Neural cell (in vitro differentiated cells): ENCODE results near the gene CHRD. TPM values are rescaled to one million over a fixed set of nuclear protein-coding genes. Genes with fewer than 3 reads are reported as not detected.

ENCODE experiments used
- H2AFZ ChIP-seq: fragments of 200-600, 300-800 bp; sonication (generic), shearing (Covaris generic); 2 replicates; pipeline ENCODE4 v1.6.0; 2014; ENCODE audit warnings: low read depth, mild to moderate bottlenecking, antibody characterized with exemption, low read length, moderate library complexity
- H3F3A ChIP-seq: fragments of 200-600 bp; shearing (Covaris generic); 2 replicates; pipeline ENCODE4 v1.6.1; 2016; ENCODE audit warnings: mild to moderate bottlenecking, moderate library complexity, mixed read lengths, antibody characterized with exemption, low read length; ENCODE audit not compliant: insufficient read depth, poor library complexity, severe bottlenecking
- H3K27ac ChIP-seq: fragments of 200-600, 300-800 bp; sonication (generic), shearing (Covaris generic); 2 replicates; pipeline ENCODE4 v1.5.1; 2014; ENCODE audit warnings: mild to moderate bottlenecking, low read length, moderate library complexity
- H3K27me3 ChIP-seq: fragments of 300-800, 200-600 bp; sonication (generic), shearing (Covaris generic); 2 replicates; pipeline ENCODE4 v1.6.0; 2014; ENCODE audit warnings: mild to moderate bottlenecking, low read depth, low read length, moderate library complexity; ENCODE audit not compliant: insufficient read depth
- H3K36me3 ChIP-seq: fragments of 300-800, 200-600 bp; sonication (generic), shearing (Covaris generic); 2 replicates; pipeline ENCODE4 v1.5.1; 2014; ENCODE audit warnings: mild to moderate bottlenecking, antibody characterized with exemption, low read length, moderate library complexity; ENCODE audit not compliant: insufficient read depth
- H3K4me2 ChIP-seq: fragments of 300-800, 200-600 bp; sonication (generic), shearing (Covaris generic); 2 replicates; pipeline ENCODE4 v1.6.0; 2014; ENCODE audit warnings: mild to moderate bottlenecking, low read length
- H3K4me3 ChIP-seq: fragments of 300-800, 200-600 bp; sonication (generic), shearing (Covaris generic); 2 replicates; pipeline ENCODE4 v1.5.1; 2014; ENCODE audit warnings: mild to moderate bottlenecking, low read length, moderate library complexity
- H3K79me2 ChIP-seq: fragments of 200-600 bp; shearing (Covaris generic); replicated peaks from 2 replicates; pipeline ENCODE4 v1.6.0; 2014; ENCODE audit warnings: mild to moderate bottlenecking, low read length, moderate library complexity; ENCODE audit not compliant: insufficient read depth
- H3K9ac ChIP-seq: fragments of 300-800, 200-600 bp; sonication (generic), shearing (Covaris generic); 2 replicates; pipeline ENCODE4 v1.6.1; 2016; ENCODE audit warnings: mild to moderate bottlenecking, low read length, mixed read lengths
- H3K9me2 ChIP-seq: fragments of 200-600 bp; shearing (Covaris generic); 2 replicates; pipeline ENCODE4 v1.6.1; 2016; ENCODE audit warnings: mild to moderate bottlenecking, low read length, mixed read lengths; ENCODE audit not compliant: insufficient read depth
- H3K9me3 ChIP-seq: fragments of 200-600, 300-800 bp; sonication (generic), shearing (Covaris generic); 2 replicates; pipeline ENCODE4 v1.6.1; 2016; ENCODE audit warnings: mild to moderate bottlenecking, mixed run types, low read length, moderate library complexity, mixed read lengths
- H4K20me1 ChIP-seq: fragments of 200-600 bp; shearing (Covaris generic); 2 replicates; pipeline ENCODE4 v1.6.1; 2016; ENCODE audit warnings: mild to moderate bottlenecking, mixed run types; ENCODE audit not compliant: insufficient read depth
- CTCF ChIP-seq: fragments of 450-650 bp; IDR thresholded peaks from 2 replicates; pipeline ENCODE4 v1.5.1; 2014; ENCODE audit warnings: antibody characterized with exemption, mild to moderate bottlenecking, moderate library complexity; ENCODE audit not compliant: poor library complexity, severe bottlenecking
- EP300 ChIP-seq: fragments of 450-650 bp; conservative IDR thresholded peaks from 2 replicates; pipeline ENCODE4 v1.6.1; 2014; ENCODE audit warnings: antibody characterized with exemption, mild to moderate bottlenecking, moderate library complexity; ENCODE audit not compliant: poor library complexity, severe bottlenecking
- EZH2 ChIP-seq: fragments of 200-600, 300-800 bp; shearing (Covaris generic), sonication (generic); IDR thresholded peaks from 2 replicates; pipeline ENCODE4 v1.6.1; 2014; ENCODE audit warnings: antibody characterized with exemption, low read length, borderline replicate concordance, mild to moderate bottlenecking; ENCODE audit not compliant: insufficient read depth, poor library complexity, severe bottlenecking
- MXI1 ChIP-seq: fragments of 450-650 bp; conservative IDR thresholded peaks from 2 replicates; pipeline ENCODE4 v1.6.1; 2014; ENCODE audit warnings: antibody characterized with exemption, mild to moderate bottlenecking; ENCODE audit not compliant: poor library complexity, severe bottlenecking
- POLR2AphosphoS5 ChIP-seq: IDR thresholded peaks from 2 replicates; pipeline ENCODE4 v1.6.1; 2012
- RAD21 ChIP-seq: fragments of 450-650 bp; conservative IDR thresholded peaks from 2 replicates; pipeline ENCODE4 v1.6.1; 2014; ENCODE audit warnings: antibody characterized with exemption, mild to moderate bottlenecking, moderate library complexity
- REST ChIP-seq: IDR thresholded peaks from 2 replicates; pipeline ENCODE4 v1.6.1; 2012; ENCODE audit warnings: borderline replicate concordance
- SMC3 ChIP-seq: fragments of 450-650 bp; conservative IDR thresholded peaks from 2 replicates; pipeline ENCODE4 v1.6.1; 2014; ENCODE audit warnings: antibody characterized with exemption, mild to moderate bottlenecking, moderate library complexity; ENCODE audit not compliant: poor library complexity
- TAF1 ChIP-seq: IDR thresholded peaks from 2 replicates; pipeline ENCODE4 v1.6.1; 2012; ENCODE audit warnings: low read depth
- polyA plus RNA-seq: library from polyadenylated mRNA; depleted of rRNA; stranded (reverse); fragments of >200 nt; gene quantifications from 2 replicates; pipeline ENCODE4 v1.2.3, GENCODE V29; 2014

CHRD gene
- polyA plus RNA-seq, 1 donor from 2014 or later = 2.9 TPM

DNA sequence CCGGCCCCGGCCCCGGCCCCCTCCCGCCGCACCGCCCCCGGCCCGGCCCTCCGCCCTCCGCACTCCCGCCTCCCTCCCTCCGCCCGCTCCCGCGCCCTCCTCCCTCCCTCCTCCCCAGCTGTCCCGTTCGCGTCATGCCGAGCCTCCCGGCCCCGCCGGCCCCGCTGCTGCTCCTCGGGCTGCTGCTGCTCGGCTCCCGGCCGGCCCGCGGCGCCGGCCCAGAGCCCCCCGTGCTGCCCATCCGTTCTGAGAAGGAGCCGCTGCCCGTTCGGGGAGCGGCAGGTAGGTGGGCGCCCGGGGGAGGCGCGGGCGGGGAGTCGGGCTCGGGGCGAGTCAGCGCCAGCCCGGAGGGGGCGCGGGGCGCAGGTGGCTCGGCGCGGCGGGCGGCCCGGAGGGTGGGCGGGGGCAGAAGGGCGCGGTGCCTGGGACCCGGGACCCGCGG, 352 bp downstream of the CHRD start:
- Histone ChIP-seq H3K9ac (peak overlapping the region; percentile 49), H2AFZ (no peak overlapping the region), H3K4me3 (peak overlapping the region; percentile 65), H3K27ac (no peak overlapping the region), H3K4me2 (no peak overlapping the region), H3K27me3 (peaks cover 39% of the 10 kb centered on the region), H3F3A (no peaks in the 10 kb centered on the region), H3K9me2 (no peaks in the 10 kb centered on the region), H3K9me3 (no peaks in the 10 kb centered on the region), H4K20me1 (no peaks in the 10 kb centered on the region), H3K36me3 (no peaks in the 10 kb centered on the region), H3K79me2 (no peaks in the 10 kb centered on the region)
- TF ChIP-seq TAF1 (no peak), MXI1 (no peak), EZH2 (no peak), POLR2AphosphoS5 (no peak), REST (no peak), RAD21 (no peak), EP300 (peak; percentile 11)

DNA sequence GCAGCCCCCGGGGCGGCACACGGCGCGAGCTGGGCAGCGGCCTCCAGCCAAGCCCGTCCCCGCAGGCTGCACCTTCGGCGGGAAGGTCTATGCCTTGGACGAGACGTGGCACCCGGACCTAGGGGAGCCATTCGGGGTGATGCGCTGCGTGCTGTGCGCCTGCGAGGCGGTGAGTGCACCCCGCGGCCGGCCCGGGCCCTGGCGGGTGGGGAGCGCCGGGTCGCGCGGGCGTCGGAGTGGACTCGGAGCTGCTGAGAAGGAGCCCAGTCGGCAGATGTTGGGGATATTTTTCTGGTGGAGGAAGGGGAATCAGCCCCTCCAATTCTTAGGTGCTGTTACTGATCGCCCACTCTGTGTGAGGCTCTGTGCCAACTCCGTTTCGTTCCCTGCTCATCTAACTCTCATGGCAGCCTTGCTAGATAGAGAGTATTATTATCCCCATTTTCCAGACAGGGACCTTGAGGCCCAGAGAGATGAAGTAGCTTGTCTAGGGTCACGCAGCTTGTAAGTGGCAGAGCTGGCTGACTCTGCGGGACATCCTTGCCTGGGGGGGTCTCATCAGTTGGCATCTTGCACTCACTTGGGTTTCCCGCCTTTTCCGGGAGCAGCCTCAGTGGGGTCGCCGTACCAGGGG, 890 bp downstream of the CHRD start:
- no peak overlapping the region for H3K27ac ChIP-seq

More for the DNA sequence above, 890 bp downstream of the CHRD start:
- Histone ChIP-seq H3K27me3 (peaks cover 39% of the 10 kb centered on the region), H4K20me1 (no peaks in the 10 kb centered on the region), H3F3A (no peaks in the 10 kb centered on the region), H2AFZ (no peak overlapping the region), H3K36me3 (no peaks in the 10 kb centered on the region), H3K79me2 (no peaks in the 10 kb centered on the region), H3K9me3 (no peaks in the 10 kb centered on the region), H3K9ac (peak overlapping the region; percentile 49), H3K4me2 (no peak overlapping the region), H3K9me2 (no peaks in the 10 kb centered on the region), H3K4me3 (peak overlapping the region; percentile 65)
- no peak for TF ChIP-seq EP300
- TF ChIP-seq REST = no peak
- no peak for TF ChIP-seq POLR2AphosphoS5
- no peak for TF ChIP-seq EZH2
- TF ChIP-seq SMC3 = no peak
- TF ChIP-seq TAF1 = no peak
- no peak for TF ChIP-seq CTCF
- no peak for TF ChIP-seq RAD21
- TF ChIP-seq MXI1 = no peak
